ENCODE results near the gene A3GALT2.
A peak's percentile ranks its signal among the peaks of the same experiment; 100 is the strongest.

A3GALT2 gene

GRCh38 chr1:33337441-33337840 is 16.5 kb upstream of the A3GALT2 start:
- H3K4me3 ChIP-seq (ENCODE audit: low read length), result no peak overlapping the region
- peak overlapping the region; percentile 79 for H3K27ac ChIP-seq (ENCODE audit: low read depth, low read length)
- no peaks in the 10 kb centered on the region for H3K27me3 ChIP-seq (ENCODE audit: control insufficient read depth, insufficient read depth, low read length)
- H3K9ac ChIP-seq (ENCODE audit: low read length), result no peak overlapping the region
- peaks cover 3% of the 10 kb centered on the region for H3K36me3 ChIP-seq (ENCODE audit: control insufficient read depth, insufficient read depth, low read length)
- peaks cover 74% of the 10 kb centered on the region for H3K4me1 ChIP-seq (ENCODE audit: control insufficient read depth, insufficient read depth, low read length)

GRCh38 chr1:33336580-33336979 is 15.7 kb upstream of the A3GALT2 start:
- peaks cover 73% of the 10 kb centered on the region for H3K4me1 ChIP-seq (ENCODE audit: control insufficient read depth, insufficient read depth, low read length)
- H3K36me3 ChIP-seq (ENCODE audit: control insufficient read depth, insufficient read depth, low read length), result peaks cover 10% of the 10 kb centered on the region
- H3K27me3 ChIP-seq (ENCODE audit: control insufficient read depth, insufficient read depth, low read length), result no peaks in the 10 kb centered on the region
- no peak overlapping the region for H3K4me3 ChIP-seq (ENCODE audit: low read length)
- no peak overlapping the region for H3K9ac ChIP-seq (ENCODE audit: low read length)
- peak overlapping the region; percentile 15 for H3K27ac ChIP-seq (ENCODE audit: low read depth, low read length)

GRCh38 chr1:33335020-33335419 is 14.1 kb upstream of the A3GALT2 start:
- Histone ChIP-seq H3K27ac (ENCODE audit: low read depth, low read length) (peak overlapping the region; percentile 41), H3K9ac (ENCODE audit: low read length) (no peak overlapping the region), H3K4me1 (ENCODE audit: control insufficient read depth, insufficient read depth, low read length) (peaks cover 58% of the 10 kb centered on the region), H3K27me3 (ENCODE audit: control insufficient read depth, insufficient read depth, low read length) (no peaks in the 10 kb centered on the region), H3K36me3 (ENCODE audit: control insufficient read depth, insufficient read depth, low read length) (peaks cover 22% of the 10 kb centered on the region), H3K4me3 (ENCODE audit: low read length) (no peak overlapping the region)

GRCh38 chr1:33334081-33334552 is 13.2 kb upstream of the A3GALT2 start:
- H3K27ac ChIP-seq (ENCODE audit: low read depth, low read length), result peak overlapping the region; percentile 41
- H3K36me3 ChIP-seq (ENCODE audit: control insufficient read depth, insufficient read depth, low read length), result peaks cover 31% of the 10 kb centered on the region
- no peaks in the 10 kb centered on the region for H3K27me3 ChIP-seq (ENCODE audit: control insufficient read depth, insufficient read depth, low read length)
- H3K9ac ChIP-seq (ENCODE audit: low read length), result no peak overlapping the region
- peaks cover 49% of the 10 kb centered on the region for H3K4me1 ChIP-seq (ENCODE audit: control insufficient read depth, insufficient read depth, low read length)
- peak overlapping the region; percentile 10 for H3K4me3 ChIP-seq (ENCODE audit: low read length)

- Histone ChIP-seq H3K27ac (ENCODE audit: low read depth, low read length) (peak overlapping the region; percentile 41), H3K4me3 (ENCODE audit: low read length) (no peak overlapping the region), H3K27me3 (ENCODE audit: control insufficient read depth, insufficient read depth, low read length) (no peaks in the 10 kb centered on the region), H3K4me1 (ENCODE audit: control insufficient read depth, insufficient read depth, low read length) (peaks cover 39% of the 10 kb centered on the region), H3K9ac (ENCODE audit: low read length) (no peak overlapping the region), H3K36me3 (ENCODE audit: control insufficient read depth, insufficient read depth, low read length) (peaks cover 41% of the 10 kb centered on the region)
Measured at GRCh38 chr1:33332881-33333280, 12.0 kb upstream of the A3GALT2 start.

- H3K4me3 ChIP-seq (ENCODE audit: low read length), result no peak overlapping the region
- H3K27me3 ChIP-seq (ENCODE audit: control insufficient read depth, insufficient read depth, low read length), result no peaks in the 10 kb centered on the region
- H3K36me3 ChIP-seq (ENCODE audit: control insufficient read depth, insufficient read depth, low read length), result peaks cover 46% of the 10 kb centered on the region
- no peak overlapping the region for H3K9ac ChIP-seq (ENCODE audit: low read length)
- peaks cover 41% of the 10 kb centered on the region for H3K4me1 ChIP-seq (ENCODE audit: control insufficient read depth, insufficient read depth, low read length)
- peak overlapping the region; percentile 41 for H3K27ac ChIP-seq (ENCODE audit: low read depth, low read length)
Measured at GRCh38 chr1:33332357-33332789, 11.5 kb upstream of the A3GALT2 start.

GRCh38 chr1:33331444-33332356 is 10.8 kb upstream of the A3GALT2 start:
- peaks cover 41% of the 10 kb centered on the region for H3K4me1 ChIP-seq (ENCODE audit: control insufficient read depth, insufficient read depth, low read length)

GRCh38 chr1:33330906-33331305 is 10.0 kb upstream of the A3GALT2 start:
- H3K27ac ChIP-seq (ENCODE audit: low read depth, low read length), result no peak overlapping the region
- no peaks in the 10 kb centered on the region for H3K27me3 ChIP-seq (ENCODE audit: control insufficient read depth, insufficient read depth, low read length)
- no peak overlapping the region for H3K4me3 ChIP-seq (ENCODE audit: low read length)
- H3K9ac ChIP-seq (ENCODE audit: low read length), result no peak overlapping the region
- peaks cover 55% of the 10 kb centered on the region for H3K36me3 ChIP-seq (ENCODE audit: control insufficient read depth, insufficient read depth, low read length)
- peaks cover 38% of the 10 kb centered on the region for H3K4me1 ChIP-seq (ENCODE audit: control insufficient read depth, insufficient read depth, low read length)

More at GRCh38 chr1:33331444-33332356, 10.8 kb upstream of the A3GALT2 start:
- Histone ChIP-seq H3K9ac (ENCODE audit: low read length) (no peak overlapping the region), H3K27me3 (ENCODE audit: control insufficient read depth, insufficient read depth, low read length) (no peaks in the 10 kb centered on the region), H3K27ac (ENCODE audit: low read depth, low read length) (peak overlapping the region; percentile 41), H3K4me3 (ENCODE audit: low read length) (no peak overlapping the region), H3K36me3 (ENCODE audit: control insufficient read depth, insufficient read depth, low read length) (peaks cover 51% of the 10 kb centered on the region)

GRCh38 chr1:33330361-33330890 is 9.5 kb upstream of the A3GALT2 start:
- peaks cover 60% of the 10 kb centered on the region for H3K36me3 ChIP-seq (ENCODE audit: control insufficient read depth, insufficient read depth, low read length)
- H3K27me3 ChIP-seq (ENCODE audit: control insufficient read depth, insufficient read depth, low read length), result no peaks in the 10 kb centered on the region
- peaks cover 38% of the 10 kb centered on the region for H3K4me1 ChIP-seq (ENCODE audit: control insufficient read depth, insufficient read depth, low read length)
- no peak overlapping the region for H3K4me3 ChIP-seq (ENCODE audit: low read length)
- H3K27ac ChIP-seq (ENCODE audit: low read depth, low read length), result no peak overlapping the region
- H3K9ac ChIP-seq (ENCODE audit: low read length), result no peak overlapping the region

GRCh38 chr1:33329600-33330305 is 8.9 kb upstream of the A3GALT2 start:
- Histone ChIP-seq H3K36me3 (ENCODE audit: control insufficient read depth, insufficient read depth, low read length) (peaks cover 65% of the 10 kb centered on the region), H3K9ac (ENCODE audit: low read length) (no peak overlapping the region), H3K27ac (ENCODE audit: low read depth, low read length) (no peak overlapping the region), H3K4me3 (ENCODE audit: low read length) (no peak overlapping the region), H3K4me1 (ENCODE audit: control insufficient read depth, insufficient read depth, low read length) (peaks cover 33% of the 10 kb centered on the region), H3K27me3 (ENCODE audit: control insufficient read depth, insufficient read depth, low read length) (no peaks in the 10 kb centered on the region)

- no peaks in the 10 kb centered on the region for H3K27me3 ChIP-seq (ENCODE audit: control insufficient read depth, insufficient read depth, low read length)
- H3K9ac ChIP-seq (ENCODE audit: low read length), result no peak overlapping the region
- H3K4me1 ChIP-seq (ENCODE audit: control insufficient read depth, insufficient read depth, low read length), result peaks cover 26% of the 10 kb centered on the region
- no peak overlapping the region for H3K27ac ChIP-seq (ENCODE audit: low read depth, low read length)
- peaks cover 74% of the 10 kb centered on the region for H3K36me3 ChIP-seq (ENCODE audit: control insufficient read depth, insufficient read depth, low read length)
- no peak overlapping the region for H3K4me3 ChIP-seq (ENCODE audit: low read length)
Measured at GRCh38 chr1:33328817-33329216, 7.9 kb upstream of the A3GALT2 start.

- Histone ChIP-seq H3K36me3 (ENCODE audit: control insufficient read depth, insufficient read depth, low read length) (peaks cover 74% of the 10 kb centered on the region), H3K27me3 (ENCODE audit: control insufficient read depth, insufficient read depth, low read length) (no peaks in the 10 kb centered on the region), H3K27ac (ENCODE audit: low read depth, low read length) (peak overlapping the region; percentile 27), H3K4me1 (ENCODE audit: control insufficient read depth, insufficient read depth, low read length) (peaks cover 16% of the 10 kb centered on the region), H3K9ac (ENCODE audit: low read length) (no peak overlapping the region), H3K4me3 (ENCODE audit: low read length) (no peak overlapping the region)
Measured at GRCh38 chr1:33327587-33328325, 6.9 kb upstream of the A3GALT2 start.

Data from rectal smooth muscle tissue (tissue), 1 donor.